ENCODE data around the gene H1-8.
"Not testable (repeated sequence)": the region's sequence is repeated elsewhere in the genome, so short reads cannot be mapped to it uniquely, and the experiment has no call there.

The H1-8 gene

GRCh38 chr3:129514563-129514962 lies 28.4 kb upstream of the H1-8 start:
- FAIRE-seq: no peak

GRCh38 chr3:129515108-129515820 lies 27.7 kb upstream of the H1-8 start:
- not testable (repeated sequence) for FAIRE-seq; DNase-seq (ENCODE audit: insufficient read length, low spot score)

More at GRCh38 chr3:129514563-129514962, 28.4 kb upstream of the H1-8 start:
- DNase-seq (ENCODE audit: insufficient read length, low spot score): no peak

- DNase-seq (ENCODE audit: insufficient read length, low spot score); FAIRE-seq: not testable (repeated sequence)
These were observed 27.0 kb upstream of the H1-8 start for GRCh38 chr3:129515821-129516432.

GRCh38 chr3:129517516-129517915 lies 25.5 kb upstream of the H1-8 start:
- no peak for FAIRE-seq
- DNase-seq (ENCODE audit: insufficient read length, low spot score): no peak

GRCh38 chr3:129518038-129518561 lies 24.9 kb upstream of the H1-8 start:
- FAIRE-seq: no peak

GRCh38 chr3:129518581-129518980 lies 24.4 kb upstream of the H1-8 start:
- DNase-seq (ENCODE audit: insufficient read length, low spot score): no peak
- FAIRE-seq: no peak

More at GRCh38 chr3:129518038-129518561, 24.9 kb upstream of the H1-8 start:
- no peak for DNase-seq (ENCODE audit: insufficient read length, low spot score)

GRCh38 chr3:129519449-129519848 lies 23.5 kb upstream of the H1-8 start:
- DNase-seq (ENCODE audit: insufficient read length, low spot score): no peak
- FAIRE-seq: no peak

- DNase-seq (ENCODE audit: insufficient read length, low spot score): no peak
- FAIRE-seq: no peak
These were observed 22.9 kb upstream of the H1-8 start for GRCh38 chr3:129519896-129520715.

- no peak for DNase-seq (ENCODE audit: insufficient read length, low spot score)
- FAIRE-seq: no peak
These were observed 22.0 kb upstream of the H1-8 start for GRCh38 chr3:129520960-129521359.

GRCh38 chr3:129521611-129522010 lies 21.4 kb upstream of the H1-8 start:
- FAIRE-seq (no peak), DNase-seq (ENCODE audit: insufficient read length, low spot score) (no peak)

GRCh38 chr3:129522953-129523352 lies 20.0 kb upstream of the H1-8 start:
- no peak for FAIRE-seq
- DNase-seq (ENCODE audit: insufficient read length, low spot score): no peak

- DNase-seq (ENCODE audit: insufficient read length, low spot score): no peak
- FAIRE-seq: no peak
These were observed 18.9 kb upstream of the H1-8 start for GRCh38 chr3:129524081-129524480.

GRCh38 chr3:129525341-129525968 lies 17.5 kb upstream of the H1-8 start:
- no peak for FAIRE-seq
- no peak for DNase-seq (ENCODE audit: insufficient read length, low spot score)

GRCh38 chr3:129526121-129526900 lies 16.7 kb upstream of the H1-8 start:
- DNase-seq (ENCODE audit: insufficient read length, low spot score) (no peak), FAIRE-seq (no peak)

GRCh38 chr3:129527262-129527661 lies 15.7 kb upstream of the H1-8 start:
- no peak for FAIRE-seq
- DNase-seq (ENCODE audit: insufficient read length, low spot score): no peak

- FAIRE-seq (no peak), DNase-seq (ENCODE audit: insufficient read length, low spot score) (no peak)
These were observed 14.3 kb upstream of the H1-8 start, which contains the start of gene RHO for GRCh38 chr3:129528589-129529100. RHO (plus strand) TSS chr3:129528639; CDS start chr3:129528734, 95 bp downstream.

GRCh38 chr3:129529436-129530210 lies 13.4 kb upstream of the H1-8 start:
- DNase-seq (ENCODE audit: insufficient read length, low spot score): no peak
- no peak for FAIRE-seq

- DNase-seq (ENCODE audit: insufficient read length, low spot score): no peak
- FAIRE-seq: no peak
These were observed 12.7 kb upstream of the H1-8 start for GRCh38 chr3:129530251-129530791.

GRCh38 chr3:129530821-129531220 lies 12.2 kb upstream of the H1-8 start:
- DNase-seq (ENCODE audit: insufficient read length, low spot score): no peak
- FAIRE-seq: no peak

Data from HTR-8/SVneo (cell line).